Measurements from ENCODE around the gene LYZ.

DNA sequence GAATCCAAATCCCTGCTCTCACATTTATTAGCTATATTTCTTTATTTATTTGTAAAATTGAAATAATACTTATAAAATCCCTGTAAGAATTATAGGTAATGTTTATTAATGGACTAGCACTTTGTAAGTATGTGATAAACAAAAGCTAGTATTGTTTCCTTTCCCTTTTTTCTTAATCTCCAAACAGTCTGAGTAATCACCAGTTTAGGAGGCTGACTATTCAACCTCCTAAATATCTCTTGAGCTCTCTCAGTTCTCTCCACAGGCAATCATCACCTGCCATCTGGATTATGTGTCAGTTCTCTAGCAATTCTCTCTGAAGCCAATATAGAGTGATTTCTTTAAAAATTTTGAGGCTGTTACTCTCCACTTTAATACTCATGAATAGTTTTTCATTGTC lies 9.2 kb upstream of the LYZ start:
- no peak for TF ChIP-seq POLR2AphosphoS5 (IDR thresholded peaks at IDR 0.05; ENCODE audit: low read depth, low read length)
- TF ChIP-seq REST (IDR thresholded peaks at IDR 0.05; ENCODE audit: insufficient read depth in 1 of 2, low read depth in 2 of 2, low read length in 2 of 2) = no peak
- TF ChIP-seq SIN3A (IDR thresholded peaks at IDR 0.05; ENCODE audit: borderline replicate concordance, insufficient read depth, low read length) = no peak
- TF ChIP-seq TAF1 (IDR thresholded peaks at IDR 0.05; ENCODE audit: borderline replicate concordance, insufficient read depth, low read length) = no peak

All from PFSK-1 (cell line).